Natural killer cell (primary cell): Measurements from ENCODE around the gene TIRAP. TPM values are rescaled to one million over a fixed set of nuclear protein-coding genes. Genes with fewer than 3 reads are reported as not detected.
"Not testable (repeated sequence)": the region's sequence is repeated elsewhere in the genome, so short reads cannot be mapped to it uniquely, and the experiment has no call there.

Experiments used
- ATAC-seq, 3 donors: fragments of 150-1000 bp in 2 of 3; fragments of 200-7000 bp in 1 of 3; cut with Tn5 transposase; 1 replicate in 1 of 3; 2 replicates in 2 of 3; pipeline ENCODE4 v1.10.0; 2021; ENCODE audit warnings: mild to moderate bottlenecking in 2 of 3, moderate library complexity in 2 of 3
- DNase-seq, 2 donors: peaks; one replicate each; pipeline versions ENCODE4 v3.0.0 to v3.0.0-alpha.2; 2013 to 2021; ENCODE audit warnings: mixed read lengths in 1 of 2
- H3K27ac ChIP-seq: one replicate; pipeline ENCODE4 v1.5.1; 2013; ENCODE audit warnings: mild to moderate bottlenecking, low read length
- H3K27me3 ChIP-seq: one replicate; pipeline ENCODE4 v1.6.1; 2013; ENCODE audit warnings: low read length; ENCODE audit not compliant: control insufficient read depth, insufficient read depth
- H3K36me3 ChIP-seq: one replicate; pipeline ENCODE4 v1.6.1; 2013; ENCODE audit warnings: low read length; ENCODE audit not compliant: control insufficient read depth, insufficient read depth
- H3K4me1 ChIP-seq: one replicate; pipeline ENCODE4 v1.6.1; 2013; ENCODE audit warnings: low read length; ENCODE audit not compliant: control insufficient read depth, insufficient read depth
- H3K4me3 ChIP-seq: one replicate; pipeline ENCODE4 v1.5.1; 2013; ENCODE audit warnings: low read length
- H3K9me3 ChIP-seq: one replicate; pipeline ENCODE4 v1.6.1; 2013; ENCODE audit warnings: low read length; ENCODE audit not compliant: control insufficient read depth, insufficient read depth
- H3K27ac Mint-ChIP-seq, 2 donors: one replicate each; pipeline ENCODE4 v1.8.0; 2022; ENCODE audit warnings: mild to moderate bottlenecking in 2 of 2, mixed read lengths in 2 of 2, moderate library complexity in 1 of 2
- H3K27me3 Mint-ChIP-seq, 2 donors: one replicate each; pipeline ENCODE4 v1.8.0; 2022; ENCODE audit warnings: low read depth in 2 of 2, mixed read lengths in 2 of 2
- H3K36me3 Mint-ChIP-seq: one replicate; pipeline ENCODE4 v1.8.0; 2022; ENCODE audit warnings: mixed read lengths
- H3K4me1 Mint-ChIP-seq, 2 donors: one replicate each; pipeline ENCODE4 v1.8.0; 2022; ENCODE audit warnings: mixed read lengths in 2 of 2
- H3K4me3 Mint-ChIP-seq: one replicate; pipeline ENCODE4 v1.8.0; 2022; ENCODE audit warnings: mild to moderate bottlenecking, moderate library complexity, mixed read lengths
- H3K9me3 Mint-ChIP-seq, 2 donors: one replicate each; pipeline ENCODE4 v1.8.0; 2022; ENCODE audit warnings: mixed read lengths in 2 of 2
- CTCF ChIP-seq: fragments of 200-600 bp; IDR thresholded peaks from one replicate; pipeline ENCODE4 v1.8.0; 2022; ENCODE audit warnings: antibody characterized with exemption
- WGBS: methylation state at CpG from one replicate; pipeline ENCODE4 v1.1.7; 2013; ENCODE audit warnings: missing lambda C conversion rate; ENCODE audit not compliant: insufficient coverage; 5-methylcytosine and 5-hydroxymethylcytosine counted together
- intact Hi-C: fragments of 100-400 bp; cut with micrococcal nuclease; formaldehyde crosslinking; loops from one replicate; pipeline ENCODE4 v1.14.2; 2022
- total RNA-seq, 4 donors: library from RNA; stranded (reverse); fragments of 120-200 nt in 1 of 4; gene quantifications; one replicate each; pipeline versions ENCODE4 v1.2.3 to v1.2.4, GENCODE V29; 2013 to 2022

The TIRAP gene
- total RNA-seq, 3 donors from 2014 or later (not counting 1 experiment from before 2014, with no cell fraction given), result 14.5 to 24.0 (median 19.5) TPM

- DNase-seq (no peak), ATAC-seq (no peak)
- no peaks in the 10 kb centered on the region for H3K36me3 Mint-ChIP-seq
- no peaks in the 10 kb centered on the region for H3K4me1 Mint-ChIP-seq
- 93% methylated on average over 3 of the region's 4 CpGs for WGBS
- Histone ChIP-seq H3K4me3 (no peak overlapping the region), H3K9me3 (no peaks in the 10 kb centered on the region), H3K27ac (no peak overlapping the region), H3K27me3 (no peaks in the 10 kb centered on the region), H3K4me1 (no peaks in the 10 kb centered on the region), H3K36me3 (peaks cover 16% of the 10 kb centered on the region)
- H3K9me3 Mint-ChIP-seq, result no peaks in the 10 kb centered on the region
- no peak for TF ChIP-seq CTCF
- no peaks in the 10 kb centered on the region for H3K27me3 Mint-ChIP-seq
- H3K27ac Mint-ChIP-seq, result no peak overlapping the region
- intact Hi-C loops, result no loop called here
- no peak overlapping the region for H3K4me3 Mint-ChIP-seq
Observed at GRCh38 chr11:126253265-126253664, 29.6 kb upstream of the TIRAP start.

GRCh38 chr11:126254819-126255218 is 28.1 kb upstream of the TIRAP start:
- Histone ChIP-seq H3K4me3 (no peak overlapping the region), H3K36me3 (peaks cover 16% of the 10 kb centered on the region), H3K27me3 (no peaks in the 10 kb centered on the region), H3K9me3 (no peaks in the 10 kb centered on the region), H3K27ac (no peak overlapping the region), H3K4me1 (no peaks in the 10 kb centered on the region)
- intact Hi-C loops, result no loop called here
- Mint-ChIP-seq H3K27ac (no peak overlapping the region), H3K4me1 (no peaks in the 10 kb centered on the region), H3K27me3 (no peaks in the 10 kb centered on the region), H3K4me3 (no peak overlapping the region), H3K36me3 (no peaks in the 10 kb centered on the region), H3K9me3 (no peaks in the 10 kb centered on the region)
- DNase-seq, result no peak
- no peak for ATAC-seq
- TF ChIP-seq CTCF, result no peak
- WGBS, result 100% methylated on average over 1 of the region's 1 CpG

GRCh38 chr11:126255507-126255906 is 27.4 kb upstream of the TIRAP start:
- H3K27ac Mint-ChIP-seq, result not testable (repeated sequence)

GRCh38 chr11:126256216-126256615 is 26.7 kb upstream of the TIRAP start:
- no peak overlapping the region for H3K4me3 Mint-ChIP-seq

More at GRCh38 chr11:126255507-126255906, 27.4 kb upstream of the TIRAP start:
- H3K36me3 Mint-ChIP-seq, H3K4me3 Mint-ChIP-seq, H3K4me1 Mint-ChIP-seq, H3K4me3 ChIP-seq, H3K9me3 Mint-ChIP-seq, intact Hi-C loops, ATAC-seq, H3K27me3 ChIP-seq, H3K9me3 ChIP-seq, H3K27me3 Mint-ChIP-seq, H3K27ac ChIP-seq, DNase-seq, H3K4me1 ChIP-seq: not testable (repeated sequence)
- whole genome bisulfite sequencing, result 95% methylated on average over 3 of the region's 5 CpGs
- peaks cover 16% of the 10 kb centered on the region for H3K36me3 ChIP-seq

More at GRCh38 chr11:126256216-126256615, 26.7 kb upstream of the TIRAP start:
- DNase-seq, result no peak
- no peak for ATAC-seq
- H3K27me3 Mint-ChIP-seq, result no peaks in the 10 kb centered on the region
- no peaks in the 10 kb centered on the region for H3K9me3 Mint-ChIP-seq
- Histone ChIP-seq H3K4me3 (no peak overlapping the region), H3K27ac (no peak overlapping the region), H3K36me3 (peaks cover 15% of the 10 kb centered on the region), H3K9me3 (no peaks in the 10 kb centered on the region), H3K27me3 (no peaks in the 10 kb centered on the region), H3K4me1 (no peaks in the 10 kb centered on the region)
- intact Hi-C loops, result no loop called here
- TF ChIP-seq CTCF, result no peak
- H3K27ac Mint-ChIP-seq, result peak overlapping the region in 1 of 2 donors; percentile 42
- no peaks in the 10 kb centered on the region for H3K36me3 Mint-ChIP-seq
- 95% methylated on average over 3 of the region's 4 CpGs for WGBS
- no peaks in the 10 kb centered on the region for H3K4me1 Mint-ChIP-seq
